Stimulated activated CD8-positive, alpha-beta memory T cell treated with anti-CD3 and anti-CD28 coated beads, Interleukin-7, amount 100 ng/mL, for 1 hour (primary cell): ENCODE results near the gene CC2D2B.
"Not testable (repeated sequence)": the region's sequence is repeated elsewhere in the genome, so short reads cannot be mapped to it uniquely, and the experiment has no call there.

Experiments
- DNase-seq, 2 donors: peaks; one replicate each; pipeline ENCODE4 v3.0.0-alpha.2; 2020; ENCODE audit warnings: low read depth in 2 of 2

Gene CC2D2B

GRCh38 chr10:95908450-95908849 lies 675 bp downstream of the CC2D2B start:
- DNase-seq: no peak

- DNase-seq: no peak
Measured at GRCh38 chr10:95909561-95909960, 1.8 kb downstream of the CC2D2B start.

GRCh38 chr10:95916039-95916438 lies 8.3 kb downstream of the CC2D2B start:
- not testable (repeated sequence) for DNase-seq

- no peak for DNase-seq
Measured at GRCh38 chr10:95920798-95921426, 13.1 kb downstream of the CC2D2B start.

GRCh38 chr10:95925033-95925432 lies 17.3 kb downstream of the CC2D2B start:
- no peak for DNase-seq

- no peak for DNase-seq
Measured at GRCh38 chr10:95935429-95935828, 27.7 kb downstream of the CC2D2B start.

- no peak for DNase-seq
Measured at GRCh38 chr10:95941115-95941514, 33.3 kb downstream of the CC2D2B start.

- no peak for DNase-seq
Measured at GRCh38 chr10:95963202-95963990, 55.6 kb downstream of the CC2D2B start.

GRCh38 chr10:95963991-95964389 lies 56.2 kb downstream of the CC2D2B start:
- no peak for DNase-seq

- no peak for DNase-seq
Measured at GRCh38 chr10:95964756-95965155, 57.0 kb downstream of the CC2D2B start.

GRCh38 chr10:95976362-95977229 lies 68.8 kb downstream of the CC2D2B start:
- no peak for DNase-seq

GRCh38 chr10:95982200-95982599 lies 74.4 kb downstream of the CC2D2B start:
- DNase-seq: no peak

GRCh38 chr10:95987685-95988426 lies 80.1 kb downstream of the CC2D2B start:
- DNase-seq: no peak

GRCh38 chr10:95988702-95989101 lies 80.9 kb downstream of the CC2D2B start:
- DNase-seq: no peak

GRCh38 chr10:95994376-95994775 lies 86.6 kb downstream of the CC2D2B start:
- not testable (repeated sequence) for DNase-seq

GRCh38 chr10:95998255-95998784 lies 90.5 kb downstream of the CC2D2B start:
- no peak for DNase-seq

GRCh38 chr10:96013956-96014355 lies 106.2 kb downstream of the CC2D2B start:
- no peak for DNase-seq

GRCh38 chr10:96014473-96015102 lies 106.8 kb downstream of the CC2D2B start:
- no peak for DNase-seq

- no peak for DNase-seq
Measured at GRCh38 chr10:96017191-96017687, 109.5 kb downstream of the CC2D2B start.

- no peak for DNase-seq
Measured at GRCh38 chr10:96021332-96021731, 113.6 kb downstream of the CC2D2B start.

GRCh38 chr10:96022739-96023138 lies 115.0 kb downstream of the CC2D2B start:
- DNase-seq: no peak
